Body of pancreas (tissue), 4 donors: ENCODE measurements around the gene CHRNG.

Experiments used
- POLR2A ChIP-seq, 3 donors: fragments of 450-650 bp; IDR thresholded peaks; one replicate each; pipeline ENCODE4 v1.6.1; 2016; ENCODE audit warnings: antibody characterized with exemption in 3 of 3, mild to moderate bottlenecking in 2 of 3
- TF ChIP-seq, protein P1 (sequence below), 7 experiments: fragments of 450-650 bp in 4 of 7; fragments of 200-600 bp in 3 of 7; sonication (generic) in 3 of 7; IDR thresholded peaks; one replicate each; pipeline ENCODE4 v1.5.1; 2016 to 2019; ENCODE audit warnings: antibody characterized with exemption in 7 of 7

DNA sequence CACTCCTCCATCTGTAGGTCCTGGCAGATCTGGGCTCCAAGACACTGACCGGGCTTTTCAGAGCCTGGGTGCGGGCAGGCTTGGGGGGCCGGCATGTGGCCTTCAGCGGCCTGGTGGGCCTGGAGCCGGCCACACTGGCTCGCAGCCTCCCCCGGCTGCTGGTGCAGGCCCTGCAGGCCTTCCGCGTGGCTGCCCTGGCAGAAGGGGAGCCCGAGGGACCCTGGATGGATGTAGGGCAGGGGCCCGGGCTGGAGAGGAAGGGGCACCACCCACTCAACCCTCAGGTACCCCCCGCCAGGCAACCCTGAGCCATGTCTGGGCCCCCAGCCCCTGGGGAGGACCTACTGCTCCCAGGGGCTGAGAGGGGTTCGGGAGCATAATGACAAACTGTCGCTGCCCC lies 14.3 kb upstream of the CHRNG start:
- TF ChIP-seq, protein P1, sequence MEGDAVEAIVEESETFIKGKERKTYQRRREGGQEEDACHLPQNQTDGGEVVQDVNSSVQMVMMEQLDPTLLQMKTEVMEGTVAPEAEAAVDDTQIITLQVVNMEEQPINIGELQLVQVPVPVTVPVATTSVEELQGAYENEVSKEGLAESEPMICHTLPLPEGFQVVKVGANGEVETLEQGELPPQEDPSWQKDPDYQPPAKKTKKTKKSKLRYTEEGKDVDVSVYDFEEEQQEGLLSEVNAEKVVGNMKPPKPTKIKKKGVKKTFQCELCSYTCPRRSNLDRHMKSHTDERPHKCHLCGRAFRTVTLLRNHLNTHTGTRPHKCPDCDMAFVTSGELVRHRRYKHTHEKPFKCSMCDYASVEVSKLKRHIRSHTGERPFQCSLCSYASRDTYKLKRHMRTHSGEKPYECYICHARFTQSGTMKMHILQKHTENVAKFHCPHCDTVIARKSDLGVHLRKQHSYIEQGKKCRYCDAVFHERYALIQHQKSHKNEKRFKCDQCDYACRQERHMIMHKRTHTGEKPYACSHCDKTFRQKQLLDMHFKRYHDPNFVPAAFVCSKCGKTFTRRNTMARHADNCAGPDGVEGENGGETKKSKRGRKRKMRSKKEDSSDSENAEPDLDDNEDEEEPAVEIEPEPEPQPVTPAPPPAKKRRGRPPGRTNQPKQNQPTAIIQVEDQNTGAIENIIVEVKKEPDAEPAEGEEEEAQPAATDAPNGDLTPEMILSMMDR (IDR thresholded peaks at IDR 0.05), result no peak
- TF ChIP-seq POLR2A (IDR thresholded peaks at IDR 0.05), result no peak
